Aorta (tissue), 5 donors: ENCODE data around the gene DNAH6. TPM values are rescaled to one million over a fixed set of nuclear protein-coding genes. Genes with fewer than 3 reads are reported as not detected.
"Not testable (repeated sequence)": the region's sequence is repeated elsewhere in the genome, so short reads cannot be mapped to it uniquely, and the experiment has no call there.

Source experiments
- ATAC-seq: fragments of 200-7000 bp; cut with Tn5 transposase; one replicate; pipeline ENCODE4 v1.9.1; 2022; ENCODE audit warnings: moderate library complexity; ENCODE audit not compliant: low FRiP score
- DNase-seq, 2 donors: peaks; one replicate each; pipeline ENCODE4 v3.0.0-alpha.2; 2020
- H3K27ac ChIP-seq, 2 donors: one replicate each; pipeline ENCODE4 v1.5.1; 2013; ENCODE audit warnings: low read length in 2 of 2, mild to moderate bottlenecking in 2 of 2, moderate library complexity in 2 of 2, control low read depth in 1 of 2, inconsistent platforms in 1 of 2, low read depth in 1 of 2
- H3K27me3 ChIP-seq, 2 donors: one replicate each; pipeline ENCODE4 v1.6.1; 2013; ENCODE audit warnings: control low read depth in 1 of 2, low read length in 1 of 2, mild to moderate bottlenecking in 1 of 2, moderate library complexity in 1 of 2; ENCODE audit not compliant: insufficient read depth in 2 of 2, control insufficient read depth in 1 of 2
- H3K36me3 ChIP-seq, 2 donors: one replicate each; pipeline ENCODE4 v1.6.1; 2013; ENCODE audit warnings: control low read depth in 1 of 2, low read length in 1 of 2, mild to moderate bottlenecking in 1 of 2; ENCODE audit not compliant: insufficient read depth in 2 of 2, control insufficient read depth in 1 of 2
- H3K4me1 ChIP-seq, 2 donors: one replicate each; pipeline ENCODE4 v1.6.1; 2013; ENCODE audit warnings: low read length in 2 of 2, control low read depth in 1 of 2, mild to moderate bottlenecking in 1 of 2, moderate library complexity in 1 of 2; ENCODE audit not compliant: insufficient read depth in 2 of 2, control insufficient read depth in 1 of 2
- H3K4me3 ChIP-seq, 2 donors: one replicate each; pipeline ENCODE4 v1.5.1; 2013; ENCODE audit warnings: low read length in 2 of 2, control low read depth in 1 of 2, mild to moderate bottlenecking in 1 of 2
- H3K9me3 ChIP-seq: one replicate; pipeline ENCODE4 v1.6.1; 2013; ENCODE audit warnings: mild to moderate bottlenecking, low read length; ENCODE audit not compliant: control insufficient read depth
- WGBS, 2 donors: extraction: QIAGEN DNeasy Blood & Tissue Kit; methylation state at CpG; one replicate each; pipeline ENCODE4 v1.1.7; 2013; 5-methylcytosine and 5-hydroxymethylcytosine counted together
- intact Hi-C, 2 donors: fragments of 100-400 bp; cut with DNase I; formaldehyde crosslinking; loops; one replicate each; pipeline versions ENCODE4 v1.14.2 to v1.15.0; 2022
- polyA plus RNA-seq, 2 donors: library from polyadenylated mRNA; stranded (reverse); fragments of 200-250 nt; gene quantifications; one replicate each; pipeline ENCODE4 v1.2.3, GENCODE V29; 2013
- total RNA-seq, 2 donors: library from RNA; stranded (reverse); fragmentation: NEBNext Ultra II Directional; extraction: Animal tissue kit (Norgen Biotek cat#: 25700); gene quantifications; one replicate each; pipeline ENCODE4 v1.2.1, GENCODE V29; 2021
- donor health status: healthy with polysubstance abuse.
- donor health status: Bipolar disorder and iron deficiency.
- donor health status: DM: no; HTN: no; CAD: no.
- donor health status: DM: no; HTN: no; CAD: no.
- donor health status: DM: yes; HTN: yes; CAD: no.

DNAH6 gene
- total and polyA plus RNA-seq, 4 donors = 0.08 to 5.0 (median 0.60) TPM

DNA sequence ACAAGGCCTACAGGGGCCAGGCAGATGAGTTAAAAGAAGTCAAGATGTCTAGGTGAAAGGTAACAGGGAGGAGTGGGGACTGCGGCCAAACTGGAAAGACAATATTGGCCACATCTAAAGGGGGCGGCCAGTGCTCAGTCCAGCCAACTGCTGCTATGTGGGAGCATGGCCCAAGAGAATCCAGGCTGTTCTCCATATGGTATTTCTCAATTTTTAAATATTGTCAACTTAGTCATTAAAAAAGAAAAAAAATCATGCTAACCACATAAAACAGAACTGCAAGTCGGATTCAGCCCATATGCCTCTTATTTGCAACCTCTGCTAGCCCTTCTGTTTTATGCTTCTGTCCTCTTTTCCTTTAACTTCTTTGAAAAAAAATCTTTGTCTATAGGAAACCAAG is 349.8 kb downstream of the DNAH6 start:
- no peaks in the 10 kb centered on the region for H3K27me3 ChIP-seq
- intact Hi-C loops = no loop called here
- H3K4me3 ChIP-seq = no peak overlapping the region
- ATAC-seq (no peak), DNase-seq (no peak)
- H3K4me1 ChIP-seq = no peaks in the 10 kb centered on the region
- no peak overlapping the region for H3K27ac ChIP-seq
- no peaks in the 10 kb centered on the region for H3K36me3 ChIP-seq
- WGBS, 2 donors = 85% methylated on average over 3 of the region's 3 CpGs
- no peaks in the 10 kb centered on the region for H3K9me3 ChIP-seq

DNA sequence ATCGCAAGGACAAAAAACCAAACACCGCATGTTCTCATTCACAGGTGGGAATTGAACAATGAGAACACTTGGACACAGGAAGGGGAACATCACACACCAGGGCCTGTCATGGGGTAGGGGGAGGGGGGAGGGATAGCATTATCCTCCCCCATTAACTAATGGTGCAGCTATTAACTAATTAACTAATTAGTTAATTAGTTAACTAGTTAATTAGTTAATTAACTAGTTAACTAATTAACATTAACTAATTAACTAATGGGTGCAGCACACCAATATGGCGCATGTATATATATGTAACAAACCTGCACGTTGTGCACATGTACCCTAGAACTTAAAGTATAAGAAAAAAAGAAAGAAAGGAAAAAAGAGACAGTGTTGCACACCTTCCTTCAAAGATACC is 352.0 kb downstream of the DNAH6 start:
- intact Hi-C loops, H3K27ac ChIP-seq, ATAC-seq, H3K4me3 ChIP-seq, H3K4me1 ChIP-seq, H3K36me3 ChIP-seq, DNase-seq, H3K27me3 ChIP-seq, H3K9me3 ChIP-seq: not testable (repeated sequence)
- 89 to 97% methylated on average over 2 to 3 of the region's 4 CpGs for WGBS, 2 donors

Other genes starting within 250 kb of the DNAH6 start
- gene SUCLG1, start 57.2 kb upstream of the DNAH6 start, total RNA-seq = 10 to 100 TPM; 44.7 to 48.8 TPM
- gene SUCLG1, start 57.2 kb upstream of the DNAH6 start, polyA plus RNA-seq = 100 to 1,000 TPM in 1 of 2 donors, 10 to 100 TPM in 1; 51.9 to 117 TPM